A549 (cell line): ENCODE data around the gene MGME1.
A peak's percentile ranks its signal among the peaks of the same experiment; 100 is the strongest.

Experiments used
- CBX8 ChIP-seq: fragments of 200-600 bp; sonication (generic); IDR thresholded peaks from 2 replicates; pipeline ENCODE4 v1.6.1; 2016
- CEBPB ChIP-seq, 2 experiments: fragments of >200 bp in 1 of 2; sonication (Bioruptor Twin) in 1 of 2; formaldehyde crosslinking in 1 of 2; IDR thresholded peaks; 2 replicates each; pipeline ENCODE4 v1.6.1; 2012 to 2016
- CHD2 ChIP-seq: fragments of 150-350 bp; IDR thresholded peaks from 2 replicates; pipeline ENCODE4 v1.6.1; 2014; ENCODE audit warnings: low read length; ENCODE audit not compliant: partially characterized antibody
- CHD4 ChIP-seq: fragments of 200-600 bp; sonication (generic); IDR thresholded peaks from 2 replicates; pipeline ENCODE4 v1.6.1; 2016; ENCODE audit warnings: antibody characterized with exemption, mild to moderate bottlenecking, borderline replicate concordance
- CTCF ChIP-seq: fragments of >200 bp; sonication (Bioruptor Twin); formaldehyde crosslinking; IDR thresholded peaks from 3 replicates; pipeline ENCODE4 v1.5.1; 2016
- EP300 ChIP-seq, 2 experiments: fragments of >200 bp; sonication (Bioruptor Twin); formaldehyde crosslinking; IDR thresholded peaks; 2 replicates in 1 of 2; 3 replicates in 1 of 2; pipeline ENCODE4 v1.6.1; 2016 to 2017
- MAX ChIP-seq: IDR thresholded peaks from 2 replicates; pipeline ENCODE4 v1.6.1; 2012
- PBX3 ChIP-seq: IDR thresholded peaks from 2 replicates; pipeline ENCODE4 v1.6.1; 2012
- POLR2A ChIP-seq: IDR thresholded peaks from 2 replicates; pipeline ENCODE4 v1.6.1; 2012; ENCODE audit warnings: mild to moderate bottlenecking, low read length
- RAD21 ChIP-seq, 2 experiments: fragments of >200 bp in 1 of 2; sonication (Bioruptor Twin) in 1 of 2; formaldehyde crosslinking in 1 of 2; IDR thresholded peaks in 1 of 2; conservative IDR thresholded peaks in 1 of 2; 2 replicates in 1 of 2; 3 replicates in 1 of 2; pipeline ENCODE4 v1.6.1; 2012 to 2018; ENCODE audit warnings: inconsistent platforms in 1 of 2
- RCOR1 ChIP-seq: fragments of 150-350 bp; IDR thresholded peaks from 2 replicates; pipeline ENCODE4 v1.6.1; 2014; ENCODE audit warnings: antibody characterized with exemption, low read length, low read depth
- USF2 ChIP-seq: fragments of 450-650 bp; IDR thresholded peaks from 2 replicates; pipeline ENCODE4 v1.6.1; 2014; ENCODE audit warnings: antibody characterized with exemption
- ZNF302 ChIP-seq: fragments of 250-450 bp; sonication (Bioruptor Pico); IDR thresholded peaks from 2 replicates; pipeline ENCODE4 v1.9.0; 2021; ENCODE audit warnings: inconsistent platforms, mild to moderate bottlenecking, moderate library complexity
- ZSCAN20 ChIP-seq: fragments of 250-450 bp; sonication (Bioruptor Pico); IDR thresholded peaks from 2 replicates; pipeline ENCODE4 v1.8.0; 2022; ENCODE audit warnings: mild to moderate bottlenecking, moderate library complexity

- TF ChIP-seq CTCF (no peak), PBX3 (no peak), CHD2 (no peak), POLR2A (no peak), USF2 (no peak), EP300 (IDR thresholded peaks at IDR 0.05) (no peak), CEBPB (IDR thresholded peaks at IDR 0.05) (peak; percentile 62 to 73; a peak in 3 of 4 replicates), MAX (no peak), ZSCAN20 (CRISPR knock-in tag) (no peak), RCOR1 (no peak), ZNF302 (CRISPR knock-in tag) (no peak), CBX8 (no peak), RAD21 (conservative IDR thresholded peaks at IDR 0.05 in 1 of 2, IDR thresholded peaks at IDR 0.05 in 1 of 2) (no peak), CHD4 (no peak)
These were observed 21.6 kb downstream of the MGME1 start for GRCh38 chr20:17990278-17990972.
